HUES64 (cell line): ENCODE results near the gene SCO1.
"Not testable (repeated sequence)": the region's sequence is repeated elsewhere in the genome, so short reads cannot be mapped to it uniquely, and the experiment has no call there.

Source experiments
- H3K27ac ChIP-seq: 2 replicates; pipeline ENCODE4 v1.7.0; 2013; ENCODE audit warnings: low read depth, low read length, inconsistent platforms
- H3K27me3 ChIP-seq: 2 replicates; pipeline ENCODE4 v1.6.1; 2013; ENCODE audit warnings: mild to moderate bottlenecking, low read length; ENCODE audit not compliant: insufficient read depth
- H3K36me3 ChIP-seq: 2 replicates; pipeline ENCODE4 v1.6.1; 2013; ENCODE audit warnings: mild to moderate bottlenecking, low read length; ENCODE audit not compliant: insufficient read depth
- H3K4me1 ChIP-seq: 2 replicates; pipeline ENCODE4 v1.6.1; 2013; ENCODE audit warnings: mild to moderate bottlenecking, low read length, moderate library complexity; ENCODE audit not compliant: insufficient read depth
- H3K4me3 ChIP-seq: 2 replicates; pipeline ENCODE4 v1.5.1; 2013; ENCODE audit warnings: mild to moderate bottlenecking, low read length, moderate library complexity
- H3K9ac ChIP-seq: 2 replicates; pipeline ENCODE4 v1.6.1; 2013; ENCODE audit warnings: mild to moderate bottlenecking, low read depth, low read length
- H3K9me3 ChIP-seq: 2 replicates; pipeline ENCODE4 v1.6.1; 2013; ENCODE audit warnings: low read depth, low read length; ENCODE audit not compliant: insufficient read depth
- WGBS: fragments of 150-250, 120-280 bp; methylation state at CpG from one replicate; pipeline ENCODE4 v1.1.7; 2013; ENCODE audit warnings: missing lambda C conversion rate; 5-methylcytosine and 5-hydroxymethylcytosine counted together

The SCO1 gene

DNA sequence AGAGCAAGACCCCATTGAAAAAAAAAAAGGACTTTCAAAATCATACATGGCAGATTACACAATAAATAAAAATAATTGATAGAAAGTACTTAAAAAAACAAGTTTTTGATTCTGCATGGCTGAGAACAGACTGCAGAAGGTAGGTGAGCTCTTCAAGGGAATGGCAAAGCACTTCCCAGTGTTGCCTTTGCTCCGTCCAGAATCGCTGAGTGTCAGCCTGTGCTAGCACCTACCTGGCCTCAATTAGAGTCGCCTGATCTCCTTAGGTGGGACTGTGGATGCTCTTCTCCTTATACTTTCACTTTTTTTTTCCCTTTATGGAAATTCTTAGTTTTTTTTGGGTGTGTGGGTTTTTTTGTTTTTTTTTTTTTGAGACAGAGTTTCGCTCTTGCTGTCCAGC lies 38.5 kb upstream of the SCO1 start:
- Histone ChIP-seq H3K4me1 (peaks cover 15% of the 10 kb centered on the region; the same call in 1 of the 2 replicates), H3K9ac (no peak overlapping the region), H3K9me3 (no peaks in the 10 kb centered on the region), H3K4me3 (no peak overlapping the region), H3K27me3 (no peaks in the 10 kb centered on the region), H3K36me3 (no peaks in the 10 kb centered on the region), H3K27ac (no peak overlapping the region)
- WGBS = 88% methylated on average over 4 of the region's 4 CpGs

- H3K36me3 ChIP-seq = no peaks in the 10 kb centered on the region
- H3K4me3 ChIP-seq = no peak overlapping the region
- 87% methylated on average over 2 of the region's 2 CpGs for WGBS
- no peaks in the 10 kb centered on the region for H3K27me3 ChIP-seq
- peaks cover 18% of the 10 kb centered on the region; the same call in 1 of the 2 replicates for H3K4me1 ChIP-seq
- H3K9ac ChIP-seq = no peak overlapping the region
- no peak overlapping the region for H3K27ac ChIP-seq
- H3K9me3 ChIP-seq = no peaks in the 10 kb centered on the region
These were observed 37.9 kb upstream of the SCO1 start for GRCh38 chr17:10735251-10735650.

DNA sequence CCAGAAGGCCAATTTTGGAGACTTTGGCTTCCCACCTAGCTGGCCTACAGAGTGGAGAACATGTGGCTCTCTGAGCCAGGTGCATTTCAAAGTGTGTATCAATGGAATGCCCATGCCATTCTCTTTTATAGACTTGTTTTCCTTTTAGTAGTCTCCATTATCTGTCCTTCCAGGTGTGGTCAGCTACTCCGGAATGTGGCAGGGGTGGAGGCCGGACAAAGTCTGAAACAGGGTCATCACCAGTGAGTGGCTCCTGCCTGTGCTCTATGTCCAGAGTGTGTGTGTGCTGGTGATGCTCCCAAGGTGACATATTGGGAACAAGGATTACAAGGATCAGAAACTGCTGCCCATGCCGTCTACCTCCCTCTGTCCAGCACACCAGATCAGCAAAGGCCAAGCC lies 36.3 kb upstream of the SCO1 start:
- no peak overlapping the region for H3K27ac ChIP-seq
- H3K9me3 ChIP-seq = no peaks in the 10 kb centered on the region
- no peaks in the 10 kb centered on the region for H3K36me3 ChIP-seq
- no peak overlapping the region for H3K4me3 ChIP-seq
- 89% methylated on average over 3 of the region's 3 CpGs for WGBS
- H3K4me1 ChIP-seq = peaks cover 18% of the 10 kb centered on the region; the same call in 1 of the 2 replicates
- no peaks in the 10 kb centered on the region for H3K27me3 ChIP-seq
- no peak overlapping the region for H3K9ac ChIP-seq

GRCh38 chr17:10732121-10732520 lies 34.8 kb upstream of the SCO1 start:
- not testable (repeated sequence) for H3K4me3 ChIP-seq, H3K27ac ChIP-seq, H3K36me3 ChIP-seq, H3K9me3 ChIP-seq, H3K27me3 ChIP-seq, H3K9ac ChIP-seq
- H3K4me1 ChIP-seq = peaks cover 18% of the 10 kb centered on the region; the same call in 1 of the 2 replicates
- 85% methylated on average over 6 of the region's 6 CpGs for WGBS

DNA sequence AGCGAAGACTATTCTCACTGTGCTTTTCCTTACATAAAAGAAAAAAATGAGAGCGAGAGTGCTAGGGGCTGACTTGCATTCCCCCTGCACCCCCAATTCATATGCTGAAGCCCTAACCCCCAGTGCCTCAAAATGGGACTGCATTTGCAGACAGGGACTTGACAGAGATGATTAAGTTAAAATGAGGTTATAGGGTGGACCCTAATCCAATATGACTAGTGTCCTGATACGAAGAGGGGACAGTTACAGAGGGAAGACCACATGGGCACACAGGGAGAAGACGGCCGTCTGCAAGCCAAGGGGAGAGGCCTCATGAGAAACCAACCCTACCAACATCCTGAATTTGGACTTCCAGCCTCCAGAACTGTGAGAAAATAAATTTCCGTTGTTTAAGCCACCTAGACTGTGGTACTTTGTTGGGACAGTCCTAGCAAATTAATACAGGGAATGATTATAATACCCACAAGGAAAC lies 34.1 kb upstream of the SCO1 start:
- no peaks in the 10 kb centered on the region for H3K36me3 ChIP-seq
- H3K27me3 ChIP-seq = no peaks in the 10 kb centered on the region
- no peak overlapping the region for H3K9ac ChIP-seq
- H3K27ac ChIP-seq = peak overlapping the region; percentile 88; the same call in 1 of the 2 replicates
- WGBS = 78% methylated on average over 5 of the region's 6 CpGs
- H3K9me3 ChIP-seq = no peaks in the 10 kb centered on the region
- H3K4me1 ChIP-seq = peaks cover 18% of the 10 kb centered on the region; the same call in 1 of the 2 replicates
- peak overlapping the region; percentile 75 for H3K4me3 ChIP-seq

GRCh38 chr17:10730247-10730646 lies 32.9 kb upstream of the SCO1 start:
- H3K9me3 ChIP-seq, H3K27me3 ChIP-seq, H3K36me3 ChIP-seq: not testable (repeated sequence)
- peaks cover 18% of the 10 kb centered on the region; the same call in 1 of the 2 replicates for H3K4me1 ChIP-seq
- H3K4me3 ChIP-seq = peak overlapping the region; percentile 75
- WGBS = 11% methylated on average over 15 of the region's 15 CpGs
- peak overlapping the region; percentile 93 for H3K9ac ChIP-seq
- peak overlapping the region; percentile 76; the same call in 1 of the 2 replicates for H3K27ac ChIP-seq

GRCh38 chr17:10729334-10730193 lies 32.2 kb upstream of the SCO1 start, which contains the start of gene TMEM220:
TMEM220 (minus strand) TSS chr17:10730023; CDS start chr17:10729851, 172 bp downstream.
- H3K9me3 ChIP-seq = no peaks in the 10 kb centered on the region
- H3K4me1 ChIP-seq = peaks cover 18% of the 10 kb centered on the region; the same call in 1 of the 2 replicates
- no peaks in the 10 kb centered on the region for H3K27me3 ChIP-seq
- H3K4me3 ChIP-seq = peak within 1 kb of the TSS; percentile 75
- H3K27ac ChIP-seq = peak within 1 kb of the TSS; percentile 88; the same call in 1 of the 2 replicates
- peak within 1 kb of the TSS; percentile 93 for H3K9ac ChIP-seq
- H3K36me3 ChIP-seq = no peaks in the 10 kb centered on the region
- 5% methylated on average over 78 of the region's 79 CpGs for WGBS

DNA sequence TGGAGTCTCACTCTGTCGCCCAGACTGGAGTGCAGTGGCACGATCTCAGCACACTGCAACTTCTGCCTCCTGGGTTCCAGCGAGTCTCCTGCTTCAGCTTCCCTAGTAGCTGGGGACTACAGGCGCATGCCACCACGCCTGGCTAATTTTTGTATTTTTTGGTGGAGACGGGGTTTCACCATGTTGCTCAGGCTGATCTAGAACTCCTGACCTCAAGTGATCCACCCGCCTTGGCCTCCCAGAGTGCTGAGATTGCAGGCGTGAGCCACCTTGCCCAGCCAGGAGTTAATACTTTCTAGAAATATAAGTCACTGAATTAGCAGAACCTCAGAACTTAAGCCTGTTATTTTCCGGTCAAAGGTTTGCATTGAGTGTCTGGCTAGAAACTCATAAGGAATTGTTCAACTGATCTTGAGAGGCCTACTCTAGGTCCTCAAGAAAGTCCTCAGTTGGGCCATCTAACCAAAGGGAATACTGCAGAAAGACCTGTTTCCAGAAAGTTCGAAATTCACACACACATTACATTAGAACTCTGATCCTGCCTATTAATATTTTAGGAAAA lies 31.1 kb upstream of the SCO1 start:
- Histone ChIP-seq H3K4me1 (peaks cover 18% of the 10 kb centered on the region; the same call in 1 of the 2 replicates), H3K36me3 (no peaks in the 10 kb centered on the region; the same call in 1 of the 2 replicates), H3K9me3 (no peaks in the 10 kb centered on the region), H3K27me3 (no peaks in the 10 kb centered on the region), H3K27ac (no peak overlapping the region), H3K4me3 (no peak overlapping the region), H3K9ac (no peak overlapping the region)
- 94% methylated on average over 10 of the region's 10 CpGs for WGBS

DNA sequence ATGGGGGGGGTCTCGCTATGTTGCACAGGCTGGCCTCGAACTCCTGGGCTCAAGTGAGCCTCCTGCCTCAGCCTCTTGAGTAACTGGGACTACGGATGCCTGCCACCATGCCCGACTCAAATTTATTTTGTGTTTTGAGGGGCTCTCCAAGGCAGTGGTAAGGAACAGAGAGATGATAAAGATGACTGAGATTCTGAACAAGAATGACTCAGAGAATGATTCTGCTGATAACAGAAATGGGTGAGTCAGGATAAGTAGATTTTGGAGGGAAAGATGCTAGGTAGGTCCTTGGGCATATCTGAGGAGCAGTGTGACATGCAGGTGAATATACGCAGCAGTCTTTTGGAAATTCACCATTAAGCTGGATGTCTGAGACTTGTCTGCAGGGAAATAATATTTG lies 29.9 kb upstream of the SCO1 start:
- Histone ChIP-seq H3K9ac (no peak overlapping the region), H3K4me3 (no peak overlapping the region), H3K27me3 (no peaks in the 10 kb centered on the region), H3K36me3 (no peaks in the 10 kb centered on the region; the same call in 1 of the 2 replicates), H3K4me1 (peaks cover 11% of the 10 kb centered on the region; the same call in 1 of the 2 replicates), H3K9me3 (no peaks in the 10 kb centered on the region), H3K27ac (no peak overlapping the region)
- WGBS = 83% methylated on average over 5 of the region's 5 CpGs

DNA sequence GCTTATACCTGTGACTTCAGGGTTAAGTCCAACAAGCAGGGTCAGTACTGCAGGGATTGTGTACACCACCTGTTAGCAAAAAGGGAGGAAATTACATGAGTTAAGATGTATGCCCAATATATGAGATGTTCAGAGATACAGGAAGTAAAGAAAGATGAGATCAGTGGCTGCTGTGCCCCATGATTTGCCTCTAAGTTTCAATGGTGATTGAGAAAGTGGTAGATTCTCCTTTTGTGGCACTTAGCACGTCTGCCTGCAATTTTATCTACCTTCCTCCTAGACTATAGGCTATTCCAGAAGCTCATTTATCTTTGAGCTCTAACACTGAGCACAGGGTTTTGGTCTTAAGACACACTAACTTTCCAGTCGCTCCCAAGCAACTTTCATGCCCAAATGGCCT lies 28.9 kb upstream of the SCO1 start:
- no peaks in the 10 kb centered on the region; the same call in 1 of the 2 replicates for H3K36me3 ChIP-seq
- H3K4me3 ChIP-seq = no peak overlapping the region
- no peaks in the 10 kb centered on the region for H3K9me3 ChIP-seq
- H3K4me1 ChIP-seq = peaks cover 5% of the 10 kb centered on the region; the same call in 1 of the 2 replicates
- H3K27ac ChIP-seq = no peak overlapping the region
- no peak overlapping the region for H3K9ac ChIP-seq
- H3K27me3 ChIP-seq = no peaks in the 10 kb centered on the region
- 60% methylated on average over 2 of the region's 2 CpGs for WGBS

GRCh38 chr17:10725262-10725661 lies 27.9 kb upstream of the SCO1 start:
- H3K27me3 ChIP-seq = no peaks in the 10 kb centered on the region
- H3K9me3 ChIP-seq = no peaks in the 10 kb centered on the region
- WGBS = 94% methylated on average over 3 of the region's 3 CpGs
- H3K4me1 ChIP-seq = no peaks in the 10 kb centered on the region
- no peaks in the 10 kb centered on the region; the same call in 1 of the 2 replicates for H3K36me3 ChIP-seq
- H3K4me3 ChIP-seq = no peak overlapping the region
- no peak overlapping the region for H3K27ac ChIP-seq
- no peak overlapping the region for H3K9ac ChIP-seq
